Astrocyte (in vitro differentiated cells and primary cell): ENCODE measurements around the gene NLGN4Y. TPM values are rescaled to one million over a fixed set of nuclear protein-coding genes. Genes with fewer than 3 reads are reported as not detected.

Experiments used
- DNase-seq: peaks from one replicate; pipeline ENCODE4 v3.0.0-alpha.2; 2010; ENCODE audit warnings: low read depth
- FAIRE-seq: peaks from 2 replicates; lab custom pipeline; 2011; peaks lifted over from hg19 to GRCh38; lab: Jason Lieb, UNC
- H2AFZ ChIP-seq: 2 replicates; pipeline ENCODE4 v1.6.0; 2012; ENCODE audit warnings: low read depth, low read length, inconsistent platforms
- H3K27ac ChIP-seq: 2 replicates; pipeline ENCODE4 v1.5.1; 2011; ENCODE audit warnings: low read depth, low read length, inconsistent platforms
- H3K27me3 ChIP-seq: 2 replicates; pipeline ENCODE4 v1.6.0; 2011; ENCODE audit warnings: low read length, inconsistent platforms; ENCODE audit not compliant: insufficient read depth
- H3K36me3 ChIP-seq: 2 replicates; pipeline ENCODE4 v1.5.1; 2011; ENCODE audit warnings: low read length, inconsistent platforms; ENCODE audit not compliant: insufficient read depth
- H3K4me1 ChIP-seq: 2 replicates; pipeline ENCODE4 v1.5.1; 2011; ENCODE audit warnings: low read length, inconsistent platforms; ENCODE audit not compliant: insufficient read depth
- H3K4me2 ChIP-seq: 2 replicates; pipeline ENCODE4 v1.6.0; 2012; ENCODE audit warnings: low read length, inconsistent platforms
- H3K4me3 ChIP-seq: 2 replicates; pipeline ENCODE4 v1.5.1; 2011; ENCODE audit warnings: low read depth, mild to moderate bottlenecking, low read length, inconsistent platforms; ENCODE audit not compliant: insufficient read depth
- H3K79me2 ChIP-seq: 2 replicates; pipeline ENCODE4 v1.6.0; 2012; ENCODE audit warnings: mild to moderate bottlenecking, low read length, inconsistent platforms; ENCODE audit not compliant: insufficient read depth
- H3K9ac ChIP-seq: 2 replicates; pipeline ENCODE4 v1.6.0; 2012; ENCODE audit warnings: mild to moderate bottlenecking, low read length, inconsistent platforms
- H3K9me3 ChIP-seq: 2 replicates; pipeline ENCODE4 v1.5.1; 2012; ENCODE audit warnings: low read depth, mild to moderate bottlenecking, low read length, inconsistent platforms; ENCODE audit not compliant: insufficient read depth
- H4K20me1 ChIP-seq: 2 replicates; pipeline ENCODE4 v1.6.0; 2012; ENCODE audit warnings: low read length, inconsistent platforms; ENCODE audit not compliant: insufficient read depth
- H3K27ac Mint-ChIP-seq: one replicate; pipeline ENCODE4 v1.8.0; 2021; ENCODE audit warnings: mild to moderate bottlenecking, mixed read lengths; ENCODE audit not compliant: unreplicated experiment
- H3K27me3 Mint-ChIP-seq: one replicate; pipeline ENCODE4 v1.8.0; 2021; ENCODE audit warnings: low read depth, mixed read lengths; ENCODE audit not compliant: unreplicated experiment
- H3K36me3 Mint-ChIP-seq: one replicate; pipeline ENCODE4 v1.8.0; 2021; ENCODE audit warnings: low read depth, mixed read lengths; ENCODE audit not compliant: unreplicated experiment
- H3K4me1 Mint-ChIP-seq: one replicate; pipeline ENCODE4 v1.8.0; 2021; ENCODE audit warnings: low read depth, mixed read lengths; ENCODE audit not compliant: unreplicated experiment
- H3K4me3 Mint-ChIP-seq: one replicate; pipeline ENCODE4 v1.8.0; 2021; ENCODE audit warnings: mild to moderate bottlenecking, moderate library complexity, mixed read lengths; ENCODE audit not compliant: unreplicated experiment
- H3K9me3 Mint-ChIP-seq: one replicate; pipeline ENCODE4 v1.8.0; 2021; ENCODE audit warnings: mild to moderate bottlenecking, mixed read lengths; ENCODE audit not compliant: unreplicated experiment
- CTCF ChIP-seq: IDR thresholded peaks from 2 replicates; pipeline ENCODE4 v1.5.1; 2011; ENCODE audit warnings: low read depth, mild to moderate bottlenecking, inconsistent platforms, low read length, moderate library complexity; ENCODE audit not compliant: insufficient read depth
- EZH2 ChIP-seq: IDR thresholded peaks from 2 replicates; pipeline ENCODE4 v1.6.1; 2012; ENCODE audit warnings: mild to moderate bottlenecking, low read length, inconsistent platforms; ENCODE audit not compliant: insufficient read depth
- total RNA-seq: library from RNA; stranded (reverse); gene quantifications from 2 replicates; pipeline ENCODE4 v1.2.1, GENCODE V29; 2021

Gene NLGN4Y
- total RNA-seq, 1 donor from 2014 or later: 19.7 TPM

GRCh38 chrY:14504592-14504991 is 19.7 kb upstream of the NLGN4Y start:
- Mint-ChIP-seq H3K9me3 (peaks cover 2% of the 10 kb centered on the region), H3K4me1 (no peaks in the 10 kb centered on the region), H3K27ac (no peak overlapping the region), H3K4me3 (no peak overlapping the region), H3K27me3 (no peaks in the 10 kb centered on the region), H3K36me3 (no peaks in the 10 kb centered on the region)
- Histone ChIP-seq H3K9ac (no peak overlapping the region), H3K79me2 (no peaks in the 10 kb centered on the region), H3K4me2 (no peak overlapping the region), H3K27ac (no peak overlapping the region), H3K4me1 (no peaks in the 10 kb centered on the region), H4K20me1 (no peaks in the 10 kb centered on the region), H3K36me3 (no peaks in the 10 kb centered on the region), H3K4me3 (no peak overlapping the region), H3K27me3 (no peaks in the 10 kb centered on the region), H3K9me3 (no peaks in the 10 kb centered on the region), H2AFZ (no peak overlapping the region)
- FAIRE-seq (no peak), DNase-seq (no peak)
- TF ChIP-seq EZH2 (no peak), CTCF (no peak)

- Histone ChIP-seq H3K4me1 (peaks cover 5% of the 10 kb centered on the region), H3K79me2 (peaks cover 38% of the 10 kb centered on the region), H4K20me1 (no peaks in the 10 kb centered on the region), H3K9ac (peak overlapping the region; percentile 52), H3K36me3 (no peaks in the 10 kb centered on the region), H3K27ac (no peak overlapping the region), H3K4me2 (peak overlapping the region; percentile 93), H3K9me3 (no peaks in the 10 kb centered on the region), H3K4me3 (peak overlapping the region; percentile 74), H3K27me3 (no peaks in the 10 kb centered on the region), H2AFZ (peak overlapping the region; percentile 69)
- Mint-ChIP-seq H3K27me3 (no peaks in the 10 kb centered on the region), H3K27ac (no peak overlapping the region), H3K4me3 (peak overlapping the region; percentile 80), H3K36me3 (no peaks in the 10 kb centered on the region), H3K4me1 (peaks cover 5% of the 10 kb centered on the region), H3K9me3 (no peaks in the 10 kb centered on the region)
- DNase-seq (no peak), FAIRE-seq (no peak)
- TF ChIP-seq EZH2: no peak
- TF ChIP-seq CTCF: no peak
These were observed 1.9 kb upstream of the NLGN4Y start for GRCh38 chrY:14522379-14522950.

GRCh38 chrY:14523491-14524271 is 648 bp upstream of the NLGN4Y start:
- H3K9ac ChIP-seq: peak overlapping the region; percentile 89
- peak overlapping the region; percentile 86 for H2AFZ ChIP-seq
- H3K27me3 ChIP-seq: no peaks in the 10 kb centered on the region
- peak overlapping the region; percentile 74 for H3K4me3 ChIP-seq
- H4K20me1 ChIP-seq: no peaks in the 10 kb centered on the region
- H3K79me2 ChIP-seq: peaks cover 49% of the 10 kb centered on the region
- no peaks in the 10 kb centered on the region for H3K36me3 Mint-ChIP-seq
- H3K27ac Mint-ChIP-seq: no peak overlapping the region
- no peaks in the 10 kb centered on the region for H3K9me3 ChIP-seq
- DNase-seq: no peak
- no peaks in the 10 kb centered on the region for H3K9me3 Mint-ChIP-seq
- no peaks in the 10 kb centered on the region for H3K36me3 ChIP-seq
- H3K4me3 Mint-ChIP-seq: peak overlapping the region; percentile 95
- peak overlapping the region; percentile 93 for H3K4me2 ChIP-seq
- peaks cover 5% of the 10 kb centered on the region for H3K4me1 ChIP-seq
- H3K27me3 Mint-ChIP-seq: no peaks in the 10 kb centered on the region
- peaks cover 5% of the 10 kb centered on the region for H3K4me1 Mint-ChIP-seq
- no peak overlapping the region for H3K27ac ChIP-seq
- TF ChIP-seq CTCF: no peak
- no peak for TF ChIP-seq EZH2
- no peak for FAIRE-seq
